GM19025 (cell line): ENCODE measurements around the gene THAP3.
"Not testable (repeated sequence)": the region's sequence is repeated elsewhere in the genome, so short reads cannot be mapped to it uniquely, and the experiment has no call there.

Experiments
- ATAC-seq: cut with Tn5 transposase; IDR thresholded peaks from one replicate; pipeline ENCODE4 v1.9.1; 2021; ENCODE audit warnings: mild to moderate bottlenecking, low read depth, moderate library complexity; ENCODE audit not compliant: unreplicated experiment

THAP3 gene

GRCh38 chr1:6632588-6633514 is 8.2 kb downstream of the THAP3 start:
- ATAC-seq, result no peak

DNA sequence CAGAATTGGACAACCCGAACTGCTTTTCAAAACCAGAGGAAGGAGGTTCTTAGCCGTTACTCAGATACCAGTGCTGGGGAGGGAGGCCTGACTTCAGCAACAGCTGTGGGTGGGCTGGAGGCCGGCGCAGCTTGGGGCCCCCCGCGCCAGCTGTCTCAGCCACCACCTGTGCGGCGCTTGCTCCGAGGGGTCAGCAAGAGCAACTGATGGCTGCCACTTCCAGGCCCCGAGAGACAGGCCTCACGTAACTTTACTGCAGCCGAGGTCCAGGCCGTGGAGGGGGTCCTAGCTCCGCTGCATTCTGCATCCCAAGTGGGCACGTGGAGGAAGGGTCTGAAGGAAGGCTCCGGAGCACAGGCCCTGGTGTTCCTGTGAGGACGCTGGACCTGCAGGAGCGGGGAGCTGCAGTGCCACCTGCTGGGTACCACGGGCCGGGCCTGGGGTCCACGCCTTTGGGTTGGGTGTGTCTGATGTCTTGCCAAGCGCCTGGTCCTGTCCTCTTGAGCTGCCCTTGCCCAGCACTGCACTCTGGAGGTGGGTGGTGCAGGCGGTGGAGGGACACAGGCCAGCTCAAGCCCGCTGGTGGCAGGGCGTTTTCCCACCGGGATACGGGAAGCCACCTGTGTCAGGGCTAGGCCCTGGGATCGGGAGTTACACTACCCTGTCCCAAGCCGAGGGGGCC is 9.8 kb downstream of the THAP3 start:
- no peak for ATAC-seq

DNA sequence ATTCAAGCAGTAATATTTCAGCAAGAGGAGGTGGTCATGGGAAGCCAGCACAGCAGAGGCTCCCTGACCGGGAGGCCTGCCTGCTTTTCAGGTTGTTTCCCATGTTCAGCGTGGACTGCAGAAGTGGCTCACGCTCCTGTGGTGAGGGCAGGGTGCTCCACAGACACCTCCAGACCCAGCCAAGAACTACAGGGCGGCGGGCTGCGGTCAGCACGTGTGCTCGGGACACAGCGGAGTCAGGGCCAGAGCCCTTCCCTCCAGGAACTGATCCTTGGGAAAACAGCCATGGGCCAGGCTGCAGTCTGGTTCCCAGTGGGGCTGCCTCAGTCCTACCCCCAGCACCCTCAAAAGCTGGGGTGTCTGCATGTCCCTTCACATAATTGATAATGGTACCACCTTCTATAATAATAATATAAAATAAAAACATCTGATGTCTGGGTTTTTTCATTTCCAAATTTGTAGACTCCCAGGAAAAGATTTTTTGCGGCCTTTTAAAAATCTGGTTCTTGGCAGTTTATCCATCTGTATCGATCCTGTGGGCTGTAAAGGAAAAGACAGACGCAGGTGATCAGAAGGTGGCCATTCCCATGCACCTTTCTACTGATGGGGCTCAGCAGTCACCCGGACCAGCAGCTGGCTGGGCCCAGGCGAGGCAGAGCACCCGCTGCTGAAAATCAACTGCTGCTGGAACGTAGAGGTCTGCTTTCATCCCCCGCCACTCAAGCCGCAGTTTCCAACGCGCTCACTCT is 10.7 kb downstream of the THAP3 start:
- no peak for ATAC-seq

DNA sequence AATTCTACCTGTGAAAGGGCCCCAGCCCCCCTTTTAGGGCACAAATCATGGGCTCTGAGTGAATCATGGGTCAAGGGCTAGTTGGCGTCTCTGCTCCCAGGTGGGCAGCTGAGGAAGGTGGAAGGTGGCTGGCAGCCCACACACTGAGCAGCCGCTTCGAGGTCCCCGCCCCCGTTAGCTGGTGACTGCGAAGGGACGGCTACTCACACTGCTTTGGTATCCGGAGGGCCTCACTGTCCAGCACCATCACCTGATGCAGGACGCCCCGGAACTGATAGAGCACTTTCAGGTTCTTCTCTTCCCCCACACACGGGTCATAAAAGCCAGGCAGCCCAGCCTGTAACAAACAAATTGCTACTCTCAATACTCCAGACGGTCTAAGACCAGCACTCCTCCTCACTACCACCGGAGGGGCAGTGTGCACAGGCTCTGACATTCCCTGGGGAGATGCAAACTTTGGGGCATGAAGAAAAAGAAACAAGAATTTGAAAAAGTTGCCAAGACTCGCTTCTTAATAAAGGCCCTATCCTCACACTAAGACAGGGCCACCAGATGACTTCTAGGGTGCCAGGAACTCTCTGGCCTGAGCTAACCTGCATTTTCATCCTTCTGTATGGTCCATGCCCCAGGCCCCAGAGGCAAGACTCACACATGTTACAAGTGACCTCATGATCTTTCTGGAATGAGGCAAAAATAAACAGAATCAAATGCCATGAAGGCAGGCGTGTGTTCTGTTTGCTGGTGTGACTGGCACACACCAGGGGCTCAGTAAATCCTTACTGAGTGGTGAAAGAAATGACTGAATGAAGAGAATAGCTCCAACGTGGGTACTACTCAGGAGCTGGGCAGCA is 11.5 kb downstream of the THAP3 start:
- ATAC-seq, result no peak

DNA sequence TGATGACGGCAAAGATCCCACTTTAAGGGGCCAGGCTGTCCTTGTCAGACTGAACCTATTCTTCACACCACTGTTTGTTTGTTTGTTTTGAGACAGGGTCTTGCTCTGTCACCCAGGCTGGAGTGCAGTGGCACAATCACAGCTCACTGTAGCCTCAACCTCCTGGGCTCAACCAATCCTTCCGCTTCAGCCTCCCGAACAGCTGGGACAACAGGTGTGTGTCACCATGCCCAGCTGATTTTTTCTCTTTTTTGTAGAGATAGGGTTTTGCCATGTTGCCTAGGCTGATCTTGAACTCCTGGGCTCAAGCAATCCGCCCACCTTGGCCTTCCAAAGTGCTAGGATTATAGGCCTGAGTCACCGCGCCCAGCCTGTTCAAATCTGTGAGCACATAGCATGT is 12.1 kb downstream of the THAP3 start:
- ATAC-seq, result not testable (repeated sequence)

DNA sequence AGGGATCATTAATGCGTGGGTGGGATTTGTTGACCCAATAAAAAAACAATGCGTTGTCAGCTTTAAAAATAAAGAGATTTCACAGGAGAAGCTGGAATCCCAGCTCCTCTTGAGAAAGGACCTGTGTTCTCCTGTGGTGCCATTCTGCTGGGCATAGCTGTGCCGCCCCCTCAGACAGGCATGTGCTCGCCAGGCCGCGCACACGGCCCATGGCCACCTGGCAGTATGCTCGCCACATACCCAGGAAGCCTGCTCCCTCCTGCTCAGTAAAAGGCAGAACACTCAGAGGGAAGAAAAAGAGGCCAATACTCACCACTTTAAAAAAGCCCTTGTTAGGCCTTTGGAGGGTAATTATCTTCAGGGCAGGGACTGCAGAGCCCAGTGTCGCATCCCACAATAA is 13.1 kb downstream of the THAP3 start:
- ATAC-seq, result no peak

GRCh38 chr1:6638226-6638625 is 13.6 kb downstream of the THAP3 start:
- ATAC-seq, result no peak

DNA sequence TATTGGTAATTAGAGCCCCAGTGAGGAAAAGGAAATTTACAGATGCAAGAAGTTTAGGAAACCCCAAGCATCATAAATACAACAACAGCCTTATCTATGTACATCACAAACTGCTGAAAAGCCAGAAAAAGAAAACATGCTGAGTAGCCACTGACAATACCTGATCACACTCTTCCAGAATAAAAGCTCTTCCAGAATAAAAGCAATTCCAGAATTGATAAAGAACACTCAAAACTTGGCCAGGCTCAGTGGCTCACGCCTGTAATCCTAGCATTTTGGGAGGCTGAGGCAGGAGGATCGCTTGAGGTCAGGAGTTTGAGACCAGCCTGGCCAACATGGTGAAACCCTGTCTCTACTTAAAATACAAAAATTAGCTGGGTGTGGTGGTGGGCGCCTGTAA is 16.2 kb downstream of the THAP3 start:
- ATAC-seq, result not testable (repeated sequence)

DNA sequence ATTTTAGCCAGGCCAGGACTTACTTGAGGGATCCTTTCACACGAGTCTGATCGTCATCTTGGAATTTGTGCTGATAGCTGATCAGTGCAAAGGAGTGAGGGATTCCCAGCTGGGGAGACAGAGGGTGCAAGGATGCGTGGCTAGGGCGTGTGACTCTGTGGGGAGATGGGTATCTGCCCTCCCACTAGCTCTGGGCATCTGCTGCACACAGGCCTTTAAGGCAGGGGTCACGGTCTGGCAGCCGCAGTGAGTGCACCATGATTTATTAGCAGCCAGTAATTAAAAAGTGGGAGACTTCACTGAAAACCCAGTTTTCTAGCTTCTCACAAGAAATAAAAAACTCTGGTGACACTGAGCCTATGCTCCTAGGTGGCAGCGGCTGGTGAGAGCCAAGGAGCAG is 20.4 kb downstream of the THAP3 start:
- no peak for ATAC-seq

DNA sequence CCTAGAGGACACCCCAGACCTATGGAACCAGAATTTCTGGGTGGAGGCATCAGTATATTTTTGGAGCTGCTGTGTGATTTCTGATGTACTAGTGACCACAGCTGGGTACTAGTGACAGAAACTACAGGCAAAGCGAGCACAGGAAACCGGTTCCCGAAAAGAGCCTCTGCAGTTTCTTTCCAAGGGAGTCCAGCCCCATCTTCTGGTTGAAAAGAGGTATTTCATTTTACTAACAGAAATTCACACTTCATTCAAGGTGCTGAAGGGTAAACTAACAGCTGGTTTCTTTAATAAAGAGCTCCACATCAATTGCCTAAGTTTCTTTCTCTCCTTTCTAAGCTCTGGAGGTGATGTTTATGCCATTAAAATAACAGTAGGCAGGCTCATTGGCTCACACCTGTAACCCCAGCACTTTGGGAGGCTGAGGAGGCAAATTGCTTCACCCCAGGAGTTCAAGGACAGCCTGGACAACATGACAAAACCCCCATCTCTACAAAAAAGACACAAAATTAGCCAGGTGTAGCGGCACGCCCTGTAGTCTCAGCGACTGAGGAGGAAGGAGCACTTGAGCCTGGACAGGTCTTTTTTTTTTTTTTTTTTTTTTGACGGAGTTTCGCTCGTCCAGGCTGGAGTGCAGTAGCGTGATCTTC is 22.0 kb downstream of the THAP3 start:
- no peak for ATAC-seq

GRCh38 chr1:6648556-6648955 is 23.9 kb downstream of the THAP3 start:
- ATAC-seq, result no peak

DNA sequence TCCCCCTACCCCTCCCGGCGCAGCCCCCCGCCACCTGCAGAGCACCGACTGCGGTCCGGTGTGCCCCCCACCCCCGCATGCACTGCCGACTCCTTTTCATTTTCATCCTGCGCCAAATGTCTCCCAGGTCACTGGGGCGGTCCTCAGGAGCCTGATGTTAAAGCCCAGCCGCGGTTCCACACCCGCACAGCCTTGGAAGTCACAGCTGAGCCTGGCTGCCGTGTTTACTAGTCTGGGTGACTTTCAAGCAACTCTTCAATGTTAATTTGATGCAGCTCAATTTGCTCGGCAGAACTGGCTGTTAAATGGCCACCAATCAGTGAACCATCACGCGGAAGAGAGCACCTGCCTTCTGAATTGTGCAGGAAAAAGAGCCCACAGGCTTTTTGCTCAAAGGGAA is 27.2 kb downstream of the THAP3 start:
- no peak for ATAC-seq

DNA sequence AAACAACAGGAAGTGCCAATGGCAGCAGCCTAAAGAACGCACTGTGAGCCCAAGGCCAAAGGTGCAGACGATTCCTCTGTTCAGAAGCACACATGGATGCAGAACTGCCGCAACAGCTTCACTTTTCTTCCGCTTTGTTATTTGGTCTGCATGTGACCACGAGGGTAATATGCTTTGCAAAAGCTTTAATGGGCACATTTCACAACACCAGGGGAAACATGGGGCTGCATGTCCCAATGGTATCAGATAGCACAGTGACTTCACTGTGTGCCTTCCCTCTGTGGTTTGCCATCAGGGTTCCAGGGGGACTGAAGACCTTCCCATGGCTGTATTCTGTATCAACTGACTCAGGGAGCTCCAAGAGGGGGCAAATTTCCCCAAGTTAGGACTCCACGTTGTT is 28.3 kb downstream of the THAP3 start:
- no peak for ATAC-seq

- no peak for ATAC-seq
These were observed 29.0 kb downstream of the THAP3 start for GRCh38 chr1:6653436-6654290.

GRCh38 chr1:6657138-6657537 is 32.5 kb downstream of the THAP3 start:
- no peak for ATAC-seq

DNA sequence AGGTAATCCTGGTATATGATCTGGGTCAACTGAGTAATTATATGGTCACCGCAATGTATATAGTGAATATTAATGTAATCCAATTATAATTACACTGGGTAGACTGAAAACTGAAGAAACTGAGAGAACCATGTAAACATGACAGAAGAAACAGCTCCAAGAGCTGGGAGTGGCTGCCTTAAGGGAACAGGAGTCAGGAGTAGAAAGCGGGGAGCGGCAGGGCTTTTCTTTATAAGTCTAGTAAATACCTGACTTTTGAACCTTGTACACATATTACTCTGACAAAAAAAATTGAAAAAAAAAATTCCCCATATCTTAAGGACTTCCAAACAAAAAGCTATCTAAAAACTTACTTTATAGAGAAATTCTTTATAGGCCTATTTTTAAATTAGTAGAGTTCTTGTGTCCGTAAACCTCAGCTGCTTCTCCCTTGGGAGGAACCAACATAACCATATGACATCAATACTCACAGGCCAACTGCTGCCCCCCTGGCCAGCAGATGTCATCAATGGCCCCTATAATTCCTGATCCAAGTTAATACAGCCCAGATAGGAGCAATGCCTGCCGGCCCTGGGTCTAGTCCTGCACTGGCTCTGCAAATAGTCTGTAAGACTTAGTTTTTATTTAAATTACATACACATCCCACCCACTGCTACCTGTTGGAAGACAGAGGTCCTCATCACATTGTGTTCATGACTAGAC is 33.8 kb downstream of the THAP3 start:
- ATAC-seq, result no peak

- no peak for ATAC-seq
These were observed 35.9 kb downstream of the THAP3 start for GRCh38 chr1:6660415-6661049.

GRCh38 chr1:6662468-6662867 is 37.8 kb downstream of the THAP3 start:
- not testable (repeated sequence) for ATAC-seq
